Smooth muscle cell (in vitro differentiated cells): ENCODE data around the gene KLK3. TPM values are rescaled to one million over a fixed set of nuclear protein-coding genes. Genes with fewer than 3 reads are reported as not detected.

ENCODE experiments used
- DNase-seq: peaks from one replicate; lab custom pipeline; 2025; ENCODE audit not compliant: unreplicated experiment; lab: John Stamatoyannopoulos, UW
- H2AFZ ChIP-seq: fragments of 200-600 bp; sonication (generic); 2 replicates; pipeline ENCODE4 v1.6.0; 2016; ENCODE audit warnings: antibody characterized with exemption, low read depth, mild to moderate bottlenecking
- H3F3A ChIP-seq: fragments of 200-600 bp; sonication (generic); 2 replicates; pipeline ENCODE4 v1.6.0; 2017; ENCODE audit warnings: antibody characterized with exemption, low read depth
- H3K27ac ChIP-seq: fragments of 200-600 bp; sonication (generic); 2 replicates; pipeline ENCODE4 v1.5.1; 2016; ENCODE audit warnings: low read depth, mild to moderate bottlenecking
- H3K27me3 ChIP-seq: fragments of 200-600 bp; sonication (generic); 2 replicates; pipeline ENCODE4 v1.6.1; 2016; ENCODE audit warnings: low read depth, mild to moderate bottlenecking
- H3K36me3 ChIP-seq: fragments of 200-600 bp; sonication (generic); 2 replicates; pipeline ENCODE4 v1.5.1; 2016; ENCODE audit warnings: low read depth
- H3K4me1 ChIP-seq: fragments of 200-600 bp; sonication (generic); 2 replicates; pipeline ENCODE4 v1.5.1; 2016; ENCODE audit warnings: low read depth
- H3K4me2 ChIP-seq: fragments of 200-600 bp; sonication (generic); 2 replicates; pipeline ENCODE4 v1.6.0; 2016; ENCODE audit warnings: mild to moderate bottlenecking
- H3K4me3 ChIP-seq: fragments of 200-600 bp; sonication (generic); 2 replicates; pipeline ENCODE4 v1.5.1; 2016; ENCODE audit warnings: mild to moderate bottlenecking
- H3K79me2 ChIP-seq: fragments of 200-600 bp; sonication (generic); 2 replicates; pipeline ENCODE4 v1.6.0; 2016; ENCODE audit warnings: low read depth, mild to moderate bottlenecking
- H3K9ac ChIP-seq: fragments of 200-600 bp; sonication (generic); 2 replicates; pipeline ENCODE4 v1.6.0; 2016; ENCODE audit warnings: low read depth
- H3K9me3 ChIP-seq: fragments of 200-600 bp; sonication (generic); replicated peaks from 2 replicates; pipeline ENCODE4 v1.5.1; 2016; ENCODE audit warnings: low read depth
- H4K20me1 ChIP-seq: fragments of 200-600 bp; sonication (generic); 2 replicates; pipeline ENCODE4 v1.6.0; 2016; ENCODE audit warnings: low read depth
- CTCF ChIP-seq: fragments of 200-600 bp; sonication (generic); IDR thresholded peaks from 2 replicates; pipeline ENCODE4 v1.5.1; 2017; ENCODE audit warnings: borderline replicate concordance, mild to moderate bottlenecking, antibody characterized with exemption; ENCODE audit not compliant: insufficient read depth, poor library complexity, severe bottlenecking
- WGBS: methylation state at CpG from one replicate; pipeline ENCODE4 v1.1.7; 2016; ENCODE audit warnings: low lambda C conversion rate; 5-methylcytosine and 5-hydroxymethylcytosine counted together
- polyA plus RNA-seq: library from polyadenylated mRNA; unstranded; fragments of >200 nt; fragmentation: Nextera tagmentation; extraction: Ambion mirVana; gene quantifications from 2 replicates; pipeline ENCODE4 v1.2.1, GENCODE V29; 2016
- total RNA-seq: library from RNA; depleted of rRNA; stranded (reverse); fragments of >200 nt; gene quantifications from 2 replicates; pipeline ENCODE4 v1.2.3, GENCODE V29; 2014

The KLK3 gene
- total and polyA plus RNA-seq, 2 experiments from 2014 or later, result not detected

GRCh38 chr19:50814883-50815282 lies 39.8 kb upstream of the KLK3 start:
- no peak overlapping the region for H3K4me2 ChIP-seq
- no peaks in the 10 kb centered on the region for H4K20me1 ChIP-seq
- H3K36me3 ChIP-seq, result no peaks in the 10 kb centered on the region
- no peak overlapping the region for H3K9ac ChIP-seq
- peaks cover 32% of the 10 kb centered on the region for H3K27me3 ChIP-seq
- 86% methylated on average over 5 of the region's 5 CpGs for WGBS
- no peaks in the 10 kb centered on the region for H3K79me2 ChIP-seq
- no peaks in the 10 kb centered on the region for H3K9me3 ChIP-seq
- H3K27ac ChIP-seq, result no peak overlapping the region
- no peak overlapping the region for H3K4me3 ChIP-seq
- DNase-seq, result no peak
- no peaks in the 10 kb centered on the region for H3F3A ChIP-seq
- no peak for TF ChIP-seq CTCF
- H3K4me1 ChIP-seq, result no peaks in the 10 kb centered on the region
- H2AFZ ChIP-seq, result no peak overlapping the region

GRCh38 chr19:50815439-50815838 lies 39.3 kb upstream of the KLK3 start:
- no peak for TF ChIP-seq CTCF
- Histone ChIP-seq H3F3A (no peaks in the 10 kb centered on the region), H3K9ac (no peak overlapping the region), H3K27ac (no peak overlapping the region), H3K9me3 (no peaks in the 10 kb centered on the region), H3K4me2 (no peak overlapping the region), H3K36me3 (no peaks in the 10 kb centered on the region), H3K4me1 (no peaks in the 10 kb centered on the region), H3K27me3 (peaks cover 37% of the 10 kb centered on the region), H2AFZ (no peak overlapping the region), H3K79me2 (no peaks in the 10 kb centered on the region), H4K20me1 (no peaks in the 10 kb centered on the region), H3K4me3 (no peak overlapping the region)
- WGBS, result 95% methylated on average over 1 of the region's 1 CpG
- no peak for DNase-seq

GRCh38 chr19:50817941-50818858 lies 36.5 kb upstream of the KLK3 start:
- H3K36me3 ChIP-seq, result no peaks in the 10 kb centered on the region
- H3K79me2 ChIP-seq, result no peaks in the 10 kb centered on the region
- H3K27me3 ChIP-seq, result peaks cover 60% of the 10 kb centered on the region
- 13% methylated on average over 52 of the region's 52 CpGs for WGBS
- DNase-seq, result no peak
- TF ChIP-seq CTCF, result no peak
- no peaks in the 10 kb centered on the region for H3F3A ChIP-seq
- no peak overlapping the region for H3K27ac ChIP-seq
- H3K9ac ChIP-seq, result no peak overlapping the region
- peak overlapping the region; percentile 44 for H3K4me3 ChIP-seq
- no peaks in the 10 kb centered on the region for H4K20me1 ChIP-seq
- H3K9me3 ChIP-seq, result no peaks in the 10 kb centered on the region
- peak overlapping the region; percentile 62 for H2AFZ ChIP-seq
- H3K4me2 ChIP-seq, result peak overlapping the region; percentile 79
- no peaks in the 10 kb centered on the region for H3K4me1 ChIP-seq
